NCI-H1694 treated with DMSO at 0.1 percent for 48 hours (cell line): ENCODE data around the gene EGLN2.
"Not testable (repeated sequence)": the region's sequence is repeated elsewhere in the genome, so short reads cannot be mapped to it uniquely, and the experiment has no call there.

Source experiments
- DNase-seq: peaks from one replicate; lab custom pipeline; 2025; lab: John Stamatoyannopoulos, UW

The EGLN2 gene

DNA sequence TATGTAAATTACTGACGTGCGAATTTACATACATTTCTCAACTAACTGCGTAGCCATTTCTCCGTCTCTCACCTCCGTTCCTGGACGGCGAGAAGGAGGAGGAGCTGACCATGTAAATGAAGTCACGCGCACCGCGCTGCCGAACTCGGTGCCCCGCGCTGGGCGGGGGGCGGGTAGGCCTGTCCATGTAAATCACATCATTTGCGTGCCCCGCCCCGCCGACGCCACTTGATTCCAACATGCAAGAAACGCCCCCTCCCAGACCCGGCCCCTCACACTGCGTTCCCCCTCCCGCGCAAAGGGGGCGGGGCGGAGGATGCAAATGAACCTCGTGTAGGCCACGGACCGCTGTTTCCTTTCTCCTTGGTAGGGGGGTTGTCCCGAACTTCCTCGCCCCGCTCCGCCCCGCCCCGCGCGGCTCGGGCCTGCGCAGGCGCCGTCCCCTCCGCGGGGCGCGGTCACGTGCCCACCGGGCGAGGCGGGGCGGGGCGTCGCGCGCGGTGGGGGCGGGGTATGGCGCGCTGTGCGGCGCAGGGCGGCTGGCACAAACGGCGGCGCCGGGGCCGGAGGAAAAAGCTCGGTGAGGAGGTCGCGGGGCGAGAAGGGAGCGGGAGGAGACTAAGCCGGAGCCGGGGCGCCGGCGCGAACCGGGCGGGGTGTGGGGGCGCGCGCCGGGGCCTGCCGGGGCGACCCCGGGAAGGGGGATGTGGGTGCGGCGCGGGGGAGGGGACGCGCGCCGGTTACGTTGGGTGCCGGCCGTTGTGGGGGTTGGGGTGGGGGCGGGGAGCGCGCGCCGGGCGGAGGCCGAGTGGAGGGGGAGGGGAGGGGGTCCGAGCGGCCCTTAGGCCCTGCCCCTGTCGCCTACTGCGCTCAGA, at the start of gene EGLN2:
EGLN2 (plus strand) TSS at position 509 of the 875 bp plus-strand sequence. CDS start 1,382 bp downstream, outside the sequence.
- DNase-seq, result peak; percentile 96

- peak; percentile 99 for DNase-seq
These were observed 48.7 kb upstream of the EGLN2 start, which contains the start of gene ACTMAP for GRCh38 chr19:40750058-40750873. ACTMAP (minus strand) TSS chr19:40750477; CDS start chr19:40749803, 674 bp downstream.

- peak; percentile 99 for DNase-seq
These were observed 48.0 kb upstream of the EGLN2 start, which contains the start of gene SNRPA for GRCh38 chr19:40750874-40751537. SNRPA (plus strand) TSS chr19:40751203; CDS start chr19:40751409, 206 bp downstream.

DNA sequence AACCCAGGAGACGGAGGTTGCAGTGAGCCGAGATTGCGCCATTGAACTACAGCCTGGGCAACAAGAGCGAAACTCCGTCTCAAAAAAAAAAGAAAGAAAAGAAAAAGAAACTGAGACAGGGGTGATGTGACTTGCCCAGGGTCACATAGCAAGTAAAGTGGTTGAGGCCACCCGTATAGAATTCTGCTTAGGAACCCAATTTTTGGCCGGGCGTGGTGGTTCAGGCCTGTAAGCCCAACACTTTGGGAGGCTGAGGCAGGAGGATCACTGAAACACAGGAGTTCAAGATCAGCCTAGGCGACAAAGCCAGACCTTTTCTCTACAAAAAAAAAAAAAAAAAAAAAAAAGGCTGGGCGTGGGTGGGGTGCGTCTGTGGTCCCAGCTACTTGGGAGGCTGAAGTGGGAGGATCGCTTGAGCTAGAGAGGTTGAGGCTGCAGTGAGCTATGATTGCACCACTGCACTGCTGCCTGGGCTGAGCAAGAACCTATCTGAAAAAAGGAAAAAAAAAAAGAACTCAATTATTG, 46.7 kb upstream of the EGLN2 start:
- DNase-seq, result no peak

GRCh38 chr19:40754611-40755247, 44.3 kb upstream of the EGLN2 start:
- no peak for DNase-seq

- no peak for DNase-seq
These were observed 43.8 kb upstream of the EGLN2 start for GRCh38 chr19:40755248-40755624.

DNA sequence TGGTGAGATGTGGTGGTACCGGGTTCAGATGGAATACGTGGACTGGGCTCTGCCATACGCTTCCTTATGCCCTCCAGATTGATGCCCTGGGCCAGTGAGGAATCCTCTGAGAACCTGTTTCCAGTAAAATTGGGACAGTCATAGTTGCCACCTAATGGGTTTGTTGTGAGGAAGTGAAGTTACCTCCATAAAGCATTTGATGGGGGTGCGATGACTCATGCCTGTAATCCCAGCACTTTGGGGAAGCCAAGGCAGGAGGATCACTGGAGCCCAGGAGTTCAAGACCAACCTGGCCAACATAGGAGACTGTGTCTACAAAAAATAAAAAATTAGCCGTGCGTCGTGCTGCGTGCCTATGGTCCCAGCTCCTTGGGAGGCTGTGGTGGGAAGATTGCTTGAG, 43.2 kb upstream of the EGLN2 start:
- no peak for DNase-seq

DNA sequence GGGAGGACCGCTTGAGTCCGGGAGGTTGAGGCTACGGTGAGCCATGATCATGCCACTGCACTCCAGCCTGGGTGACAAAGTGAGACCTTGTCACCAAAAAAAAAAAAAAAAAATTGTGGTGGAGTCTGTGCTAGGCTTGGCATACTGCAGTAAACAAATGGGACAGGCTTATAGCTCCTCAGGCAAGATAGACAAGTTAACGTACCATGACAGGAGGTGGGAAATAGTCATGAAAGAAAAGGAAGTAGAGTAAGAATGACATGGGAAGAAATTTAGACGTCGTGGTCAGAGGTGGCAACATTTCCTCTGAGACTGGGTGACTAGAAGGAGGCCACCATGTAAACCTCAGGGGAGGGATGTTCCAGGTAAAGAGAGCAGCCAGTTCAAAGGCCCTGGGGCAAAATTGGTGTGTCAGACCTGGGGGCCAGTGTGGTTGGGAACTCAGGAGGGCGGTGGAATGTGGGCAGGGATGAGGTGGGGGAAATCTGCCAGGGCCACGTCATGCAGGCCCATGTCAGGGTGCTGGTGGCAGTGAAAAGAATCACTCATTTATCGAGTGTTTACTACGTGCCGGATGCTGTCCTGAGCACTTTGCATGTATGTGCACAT, 42.4 kb upstream of the EGLN2 start:
- DNase-seq, result no peak

DNA sequence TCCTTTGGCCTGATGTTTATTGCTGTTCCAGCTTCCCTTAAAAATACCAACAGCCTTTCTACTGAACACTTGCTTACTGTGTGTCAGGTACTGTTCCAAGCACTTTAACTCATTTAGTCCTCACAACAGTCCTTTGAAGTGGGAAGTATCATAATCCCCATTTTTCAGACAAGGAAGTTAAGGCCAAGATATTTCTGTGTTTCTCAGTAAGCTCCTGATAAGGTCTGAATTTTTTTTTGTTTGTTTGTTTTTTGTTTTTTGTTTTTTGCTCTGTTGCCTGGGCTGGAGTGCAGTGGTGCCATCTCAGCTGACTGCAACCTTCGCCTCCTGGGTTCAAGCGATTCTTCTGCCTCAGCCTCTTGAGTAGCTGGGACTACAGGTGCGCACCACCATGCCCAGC, 40.5 kb upstream of the EGLN2 start:
- DNase-seq, result no peak

DNA sequence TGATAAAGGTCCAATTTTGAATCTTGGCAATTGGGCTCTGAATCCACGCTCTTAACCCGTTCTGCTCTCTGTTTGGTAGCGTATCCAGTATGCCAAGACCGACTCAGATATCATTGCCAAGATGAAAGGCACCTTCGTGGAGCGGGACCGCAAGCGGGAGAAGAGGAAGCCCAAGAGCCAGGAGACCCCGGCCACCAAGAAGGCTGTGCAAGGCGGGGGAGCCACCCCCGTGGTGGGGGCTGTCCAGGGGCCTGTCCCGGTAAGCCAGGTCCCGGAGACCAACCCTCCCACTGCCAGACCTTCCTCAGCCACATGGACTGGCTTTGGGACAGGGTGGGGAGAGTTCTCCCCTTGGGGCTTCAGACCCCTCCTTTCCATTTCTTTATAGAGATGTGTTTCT, 39.6 kb upstream of the EGLN2 start:
- no peak for DNase-seq

DNA sequence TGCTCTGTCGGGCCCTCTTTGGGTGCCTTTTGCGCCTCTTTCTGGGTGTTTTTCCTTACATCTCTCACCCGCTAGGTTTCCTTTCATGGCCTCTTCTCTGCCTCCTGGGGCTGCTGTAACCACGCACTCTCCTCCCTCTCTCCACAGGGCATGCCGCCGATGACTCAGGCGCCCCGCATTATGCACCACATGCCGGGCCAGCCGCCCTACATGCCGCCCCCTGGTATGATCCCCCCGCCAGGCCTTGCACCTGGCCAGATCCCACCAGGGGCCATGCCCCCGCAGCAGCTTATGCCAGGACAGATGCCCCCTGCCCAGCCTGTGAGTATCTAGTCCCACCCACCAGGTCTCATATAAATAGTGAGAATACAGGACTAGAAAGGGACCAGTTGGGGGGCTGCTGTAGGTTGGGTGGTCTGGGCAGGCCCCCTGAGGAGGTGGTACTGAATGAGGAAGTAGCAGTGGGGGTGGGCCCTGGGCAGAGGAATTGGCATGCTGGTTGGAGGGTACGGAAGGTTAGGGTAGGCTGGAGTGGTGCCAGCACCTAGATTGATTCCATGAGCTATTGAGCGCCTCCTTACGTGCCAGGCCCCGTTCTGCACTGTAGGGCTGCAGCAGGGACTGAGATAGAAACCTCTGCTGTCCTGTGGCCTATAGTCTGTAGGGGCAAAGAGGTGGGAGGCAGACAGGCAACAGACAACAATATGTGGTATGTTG, 36.1 kb upstream of the EGLN2 start:
- no peak for DNase-seq

DNA sequence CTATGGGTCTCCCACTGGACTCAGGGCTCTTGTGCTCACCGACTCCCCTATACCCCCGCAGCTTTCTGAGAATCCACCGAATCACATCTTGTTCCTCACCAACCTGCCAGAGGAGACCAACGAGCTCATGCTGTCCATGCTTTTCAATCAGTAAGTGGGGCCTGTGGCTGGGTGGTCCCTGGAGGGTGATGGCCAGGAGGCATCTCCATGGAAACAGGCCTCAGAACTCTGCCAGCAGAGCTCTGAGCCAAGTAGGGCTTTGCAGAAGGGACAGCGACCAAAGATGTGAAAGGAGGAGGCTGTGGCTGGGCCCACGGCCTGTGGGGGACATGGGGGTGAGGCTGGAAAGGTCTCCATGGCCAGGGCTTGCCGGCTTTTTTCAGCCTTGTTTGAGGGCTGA, 35.5 kb upstream of the EGLN2 start:
- no peak for DNase-seq

DNA sequence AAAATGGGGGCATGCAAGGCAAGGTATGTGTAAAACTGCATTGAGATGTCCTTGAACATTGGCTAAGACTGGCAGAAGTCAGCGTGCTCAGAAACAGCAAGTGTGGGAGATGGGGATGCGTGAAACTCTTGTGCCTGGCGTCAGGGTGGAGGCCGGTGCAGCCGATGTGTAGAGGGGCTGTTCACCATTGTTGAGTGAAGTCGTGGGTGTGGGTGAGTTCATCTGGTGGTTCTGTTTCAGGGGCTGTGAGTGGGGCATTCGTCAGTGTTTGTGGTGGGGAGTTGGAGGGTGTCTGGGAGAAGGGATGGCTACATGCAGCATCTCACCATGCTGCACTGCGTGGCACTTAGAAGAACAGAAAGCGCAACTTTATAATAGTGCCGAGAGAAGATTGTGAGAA, 35.0 kb upstream of the EGLN2 start:
- DNase-seq, result no peak

- not testable (repeated sequence) for DNase-seq
These were observed 32.6 kb upstream of the EGLN2 start for GRCh38 chr19:40766385-40766784.

DNA sequence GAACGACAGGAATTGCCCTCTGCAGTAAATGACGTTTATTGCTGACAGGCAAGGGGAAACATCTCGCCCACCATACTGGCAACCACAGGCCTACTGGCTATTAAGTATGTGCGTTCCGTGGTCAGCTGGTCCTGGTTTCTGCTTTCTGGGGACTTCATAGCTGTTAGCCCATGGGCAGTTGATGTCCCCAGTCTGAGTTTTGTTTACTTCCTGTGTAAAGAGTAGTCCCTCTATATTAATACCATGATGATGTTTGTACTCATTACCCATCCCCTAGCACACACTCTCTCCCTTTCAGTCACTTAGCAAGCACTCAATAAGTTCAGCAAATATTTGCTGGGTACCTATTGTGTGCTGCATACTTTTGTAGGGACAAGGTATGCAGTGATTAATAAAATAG, 30.1 kb upstream of the EGLN2 start:
- DNase-seq, result no peak

DNA sequence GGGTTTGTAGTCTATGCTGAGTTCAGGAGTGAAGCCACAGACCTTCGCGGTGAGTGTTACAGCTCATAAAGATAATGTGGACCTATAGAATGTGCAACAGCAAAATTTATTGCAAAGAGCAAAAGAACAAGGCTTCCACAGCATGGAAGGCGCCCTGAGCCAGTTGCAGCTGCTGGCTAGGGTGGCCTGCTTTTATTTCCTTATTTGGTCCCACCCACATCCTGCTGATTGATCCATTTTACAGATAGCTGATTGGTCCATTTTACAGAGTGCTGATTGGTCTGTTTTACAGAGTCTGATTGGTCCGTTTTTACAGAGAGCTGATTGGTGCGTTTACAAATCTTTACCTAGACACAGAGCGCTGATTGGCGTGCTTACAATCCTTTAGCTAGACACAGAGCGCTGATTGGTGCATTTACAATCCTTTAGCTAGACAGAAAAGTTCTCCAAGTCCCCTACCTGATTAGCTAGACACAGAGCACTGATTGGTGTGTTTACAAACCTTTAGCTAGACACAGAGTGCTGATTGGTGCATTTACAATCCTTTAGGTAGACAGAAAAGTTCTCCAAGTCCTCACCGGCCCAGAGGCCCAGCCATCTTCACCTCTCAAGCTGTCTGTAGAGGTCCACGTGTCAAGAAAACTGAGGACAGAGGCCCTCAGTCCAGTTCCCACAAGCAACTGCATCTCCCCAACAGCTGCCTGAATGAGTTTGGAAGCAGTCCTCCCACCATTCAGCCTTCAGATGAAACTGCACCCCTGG, 27.7 kb upstream of the EGLN2 start:
- DNase-seq, result not testable (repeated sequence)

GRCh38 chr19:40774916-40775631, 23.9 kb upstream of the EGLN2 start, which contains the start of gene MIA:
MIA (plus strand) TSS chr19:40775521; CDS start chr19:40775543, 22 bp downstream.
- DNase-seq, result no peak

GRCh38 chr19:40775632-40776022, 23.4 kb upstream of the EGLN2 start:
- no peak for DNase-seq

GRCh38 chr19:40776364-40776763, 22.6 kb upstream of the EGLN2 start:
- no peak for DNase-seq
